GM19099 (cell line): ENCODE measurements around the gene CD300LF.

ENCODE experiments used
- POLR2A ChIP-seq: IDR thresholded peaks from 3 replicates; pipeline ENCODE4 v1.6.1; 2011; ENCODE audit warnings: low read depth; ENCODE audit not compliant: insufficient read length; ENCODE audit errors: extremely low read depth

Gene CD300LF

DNA sequence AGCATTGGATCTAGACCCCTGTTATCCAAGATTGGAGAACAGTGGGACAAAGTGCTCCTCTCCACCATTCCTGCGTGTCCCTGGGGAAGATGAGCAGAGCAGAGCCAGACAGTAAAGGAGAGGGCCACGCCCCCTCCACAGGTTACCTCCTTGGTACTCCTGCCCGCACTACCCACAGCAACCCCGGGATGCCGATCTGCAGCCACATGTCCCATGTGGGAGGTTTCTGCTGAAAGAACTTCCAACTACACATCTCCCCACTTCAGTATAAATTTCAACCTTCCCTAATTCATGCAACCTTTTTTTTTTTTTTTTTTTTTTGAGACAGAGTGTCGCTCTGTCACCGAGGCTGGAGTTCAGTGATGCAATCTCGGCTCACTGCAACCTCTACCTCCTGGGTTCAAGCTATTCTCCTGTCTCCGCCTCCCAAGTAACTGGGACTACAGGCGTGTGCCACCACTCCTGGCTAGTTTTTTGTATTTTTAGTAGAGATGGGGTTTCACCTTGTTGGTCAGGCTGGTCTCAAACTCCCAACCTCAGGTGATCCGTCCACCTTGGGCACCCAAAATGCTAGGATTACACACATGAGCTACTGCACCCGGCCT is 26.6 kb upstream of the CD300LF start:
- no peak for TF ChIP-seq POLR2A

DNA sequence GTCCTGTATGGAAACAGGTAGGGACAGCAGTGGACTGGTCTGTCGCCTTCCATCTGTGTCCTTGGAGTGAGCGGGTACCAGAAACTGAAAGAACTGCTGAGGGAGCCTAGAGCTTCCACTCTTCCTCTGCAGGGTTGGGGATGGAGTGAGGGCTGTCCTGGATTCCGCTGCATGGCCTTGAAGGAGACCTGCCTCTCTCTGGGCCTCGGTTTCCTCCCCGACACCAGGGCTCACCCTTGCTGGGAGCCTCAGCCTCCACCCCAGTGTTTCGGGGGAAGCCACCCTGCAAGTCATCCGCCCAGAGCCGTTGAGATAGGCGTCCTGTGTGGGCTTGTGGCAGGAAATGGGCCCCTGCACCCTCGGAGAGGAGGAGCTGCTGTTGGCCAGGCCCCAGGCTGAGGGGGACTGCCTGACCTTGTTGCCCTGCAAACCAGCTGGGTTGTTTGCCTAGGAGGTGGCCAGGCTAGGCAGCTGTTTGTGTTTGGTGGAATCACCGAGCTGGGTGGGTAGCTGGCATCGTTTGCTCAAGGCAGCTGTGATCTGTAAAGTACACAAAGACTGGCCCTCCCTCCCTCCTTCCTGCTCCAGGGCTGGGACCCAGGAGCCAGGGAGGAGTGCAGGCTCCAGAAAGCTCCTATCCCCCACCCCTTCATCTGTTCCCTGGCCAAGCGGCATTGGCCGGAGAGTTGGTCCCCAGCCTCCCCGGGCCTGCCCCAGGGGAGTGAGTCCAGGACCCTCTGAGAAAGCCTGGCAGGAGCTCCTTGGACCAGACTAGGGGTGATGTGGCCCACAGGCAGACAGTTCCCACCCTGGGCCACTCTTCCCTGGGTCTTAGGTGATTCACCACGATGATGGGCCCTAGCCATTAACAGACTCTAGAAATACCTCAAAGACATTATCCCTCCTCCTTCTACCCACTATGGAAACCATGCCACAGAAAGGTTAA is 25.6 kb upstream of the CD300LF start:
- TF ChIP-seq POLR2A = peak; percentile 49

DNA sequence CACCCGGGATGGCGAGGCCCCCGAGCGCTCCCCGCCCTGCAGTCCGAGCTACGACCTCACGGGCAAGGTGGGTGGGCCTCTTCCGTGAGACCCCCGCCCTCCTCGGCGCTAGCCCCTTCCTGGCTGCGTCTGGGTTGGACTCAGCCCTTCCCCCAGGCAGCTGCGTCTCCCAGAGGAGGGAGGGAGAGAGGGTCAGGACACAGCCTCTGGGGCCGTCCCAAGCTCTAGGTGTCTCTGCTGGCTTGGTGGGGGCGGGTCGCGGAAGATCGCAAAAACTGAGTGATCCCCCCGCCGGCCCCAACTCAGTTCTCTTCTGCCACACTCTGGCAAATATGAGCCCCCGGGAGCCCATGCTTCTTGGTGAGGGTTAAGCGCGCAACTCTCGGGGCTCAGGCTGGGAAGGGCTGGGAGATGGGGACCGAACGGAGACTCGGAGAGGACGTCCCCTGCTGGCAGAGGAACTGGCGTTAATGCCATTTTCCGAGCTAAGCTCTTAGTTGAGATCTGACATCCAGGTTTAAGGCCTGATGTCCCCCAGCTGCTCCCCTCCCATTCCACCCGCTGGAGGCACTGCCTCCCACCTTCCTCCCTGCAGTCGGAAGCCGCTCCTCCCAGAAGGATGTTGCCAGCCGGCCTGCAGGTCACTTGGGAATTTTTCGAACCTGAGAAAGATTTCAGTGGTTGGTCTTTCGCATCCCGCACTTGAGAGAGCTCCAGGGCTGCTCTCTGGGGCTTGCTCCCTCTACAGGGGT is 24.8 kb upstream of the CD300LF start:
- TF ChIP-seq POLR2A = no peak

DNA sequence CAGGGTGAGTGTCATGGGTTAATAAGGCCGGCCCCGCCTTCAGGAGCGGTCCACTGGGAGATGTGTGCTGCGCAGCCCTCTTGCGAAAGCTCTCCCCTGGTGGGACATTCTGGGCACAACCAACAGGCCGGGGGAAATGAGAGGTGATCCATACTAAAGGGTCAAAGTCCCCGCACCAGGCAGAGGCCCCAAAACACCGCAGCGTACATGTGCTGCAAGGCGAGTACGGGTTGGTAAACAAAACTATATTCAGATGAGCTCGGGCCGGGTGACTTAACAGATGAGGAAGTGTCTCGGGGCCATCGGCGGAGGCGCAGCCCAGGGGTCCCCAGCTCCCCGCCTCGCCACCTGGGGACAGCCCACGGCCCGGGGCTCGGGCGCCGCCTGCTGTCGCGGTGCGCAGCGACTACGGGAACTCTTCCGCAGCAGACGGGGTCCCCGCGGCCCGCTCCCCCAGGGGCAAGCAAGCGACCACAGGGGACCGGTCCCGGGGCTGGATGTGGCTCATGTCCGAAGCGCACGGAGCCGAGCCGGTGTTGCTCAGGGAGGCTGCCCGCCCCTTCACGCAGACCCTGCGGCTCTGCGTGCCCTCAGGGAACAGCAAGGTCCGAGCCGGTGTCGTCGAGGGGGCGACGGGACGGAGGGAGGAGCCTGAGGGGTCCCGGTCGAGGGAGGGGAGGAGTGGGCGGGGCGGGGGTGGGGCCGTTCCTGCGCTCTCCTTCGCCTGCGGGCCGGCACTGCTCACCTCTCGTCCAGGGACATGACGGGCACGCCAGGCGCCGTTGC is 24.0 kb upstream of the CD300LF start, which contains the start of gene RAB37:
Gene RAB37, plus strand, starts transcription at position 744 of the 786 bp plus-strand sequence. Its CDS starts 17 bp downstream, at position 761.
- no peak for TF ChIP-seq POLR2A

DNA sequence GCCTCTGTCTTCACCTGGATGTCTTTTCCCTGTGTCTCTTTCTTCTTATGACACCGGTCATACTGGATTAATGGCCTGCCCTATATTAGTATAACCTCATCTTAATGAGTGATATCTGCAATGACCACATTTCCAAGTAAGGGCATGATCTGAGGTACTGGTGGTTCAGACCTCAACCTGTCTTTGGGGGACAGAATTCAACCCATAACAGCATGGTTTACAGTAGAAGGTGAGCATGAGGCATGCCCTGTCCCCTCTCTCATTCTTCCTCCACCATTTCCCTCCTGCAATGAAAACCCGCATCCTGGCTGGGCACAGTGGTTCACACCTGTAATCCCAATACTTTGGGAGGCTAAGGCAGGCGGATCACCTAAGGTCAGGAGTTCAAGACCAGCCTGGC is 21.5 kb upstream of the CD300LF start:
- TF ChIP-seq POLR2A = no peak

DNA sequence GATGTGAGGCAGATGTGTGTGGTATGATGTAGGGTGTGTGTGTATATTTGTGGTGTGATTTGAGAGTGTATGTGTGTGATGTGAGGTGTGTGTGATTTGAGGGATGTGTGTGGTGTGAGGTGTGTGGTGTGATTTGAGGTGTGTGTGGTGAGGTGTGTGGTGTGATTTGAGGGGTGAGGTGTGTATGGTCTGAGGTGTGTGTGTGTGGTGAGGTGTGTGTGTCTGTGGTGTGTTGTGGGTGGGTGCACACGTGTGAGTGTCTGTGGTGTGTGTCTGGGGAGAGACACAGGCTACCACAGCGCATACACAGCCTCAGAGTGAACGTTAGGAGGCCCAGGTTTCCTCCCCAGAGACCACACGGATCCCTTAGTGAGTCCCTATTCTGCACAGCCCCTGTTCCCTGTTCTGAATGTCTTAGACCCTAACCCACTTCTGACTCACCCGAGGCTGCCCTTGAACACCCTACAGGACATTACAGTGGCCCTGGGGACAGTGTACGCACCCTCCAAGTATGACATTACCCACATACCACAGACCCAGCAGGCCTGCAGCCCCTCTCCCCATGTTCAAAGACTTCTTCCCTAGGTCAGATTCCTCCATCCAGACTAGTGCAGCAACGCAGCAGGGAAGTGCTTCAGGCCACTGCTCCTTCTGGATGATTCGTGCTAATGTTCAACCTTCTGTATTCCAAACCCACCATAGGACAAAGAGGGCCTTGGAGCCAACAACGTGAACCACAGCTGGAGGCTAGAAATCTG is 20.8 kb upstream of the CD300LF start:
- no peak for TF ChIP-seq POLR2A

DNA sequence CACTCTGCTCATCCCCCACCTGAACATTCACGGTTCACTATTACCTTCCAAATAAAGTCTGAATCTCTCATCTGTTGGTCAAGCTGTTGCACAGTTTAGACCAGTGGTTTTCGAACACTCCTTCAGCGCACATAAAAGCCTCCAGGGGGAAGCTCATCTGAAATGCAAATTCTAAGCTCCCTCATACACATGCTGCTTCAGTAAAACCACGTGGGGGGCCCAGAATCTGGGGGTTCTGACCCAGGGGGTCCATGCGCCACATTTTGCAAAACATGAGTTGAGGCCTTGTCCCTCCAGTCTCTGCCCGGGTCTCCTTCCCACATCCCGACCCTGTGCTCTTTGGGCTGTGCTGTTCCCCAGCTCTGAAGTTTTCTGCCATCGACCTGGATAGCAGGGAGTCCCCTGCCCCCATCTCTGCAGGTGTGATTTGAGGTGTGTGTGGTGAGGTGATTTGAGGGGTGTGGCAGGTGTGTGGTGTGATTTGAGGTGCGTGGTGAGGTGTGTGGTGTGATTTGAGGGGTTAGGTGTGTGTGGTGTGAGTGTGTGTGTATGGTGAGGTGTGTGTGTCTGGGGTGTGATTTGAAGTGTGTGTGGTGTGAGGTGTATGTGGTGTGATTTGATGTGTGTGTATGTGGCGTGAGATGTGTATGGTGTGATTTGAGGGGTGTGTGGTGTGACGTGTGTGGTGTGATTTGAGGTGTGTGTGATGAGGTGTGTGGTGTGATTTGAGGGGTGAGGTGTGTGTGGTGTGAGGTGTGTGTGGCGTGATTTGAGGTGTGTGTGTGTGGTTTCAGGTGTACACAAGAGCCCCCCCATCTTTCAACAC is 19.5 kb upstream of the CD300LF start:
- TF ChIP-seq POLR2A = no peak

DNA sequence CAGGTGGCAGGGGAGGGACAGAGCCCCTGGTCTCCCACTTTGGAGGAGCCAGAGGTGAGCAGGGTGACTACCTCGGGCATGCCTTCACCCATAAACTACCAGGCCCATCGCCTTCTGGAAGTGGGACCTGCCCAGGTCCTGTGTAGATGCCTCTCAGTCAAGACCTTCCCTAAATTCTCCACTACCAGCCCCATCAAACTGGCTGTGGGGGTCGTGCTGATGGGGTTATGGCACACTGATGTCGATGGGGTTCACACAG is 18.6 kb upstream of the CD300LF start:
- TF ChIP-seq POLR2A = no peak

DNA sequence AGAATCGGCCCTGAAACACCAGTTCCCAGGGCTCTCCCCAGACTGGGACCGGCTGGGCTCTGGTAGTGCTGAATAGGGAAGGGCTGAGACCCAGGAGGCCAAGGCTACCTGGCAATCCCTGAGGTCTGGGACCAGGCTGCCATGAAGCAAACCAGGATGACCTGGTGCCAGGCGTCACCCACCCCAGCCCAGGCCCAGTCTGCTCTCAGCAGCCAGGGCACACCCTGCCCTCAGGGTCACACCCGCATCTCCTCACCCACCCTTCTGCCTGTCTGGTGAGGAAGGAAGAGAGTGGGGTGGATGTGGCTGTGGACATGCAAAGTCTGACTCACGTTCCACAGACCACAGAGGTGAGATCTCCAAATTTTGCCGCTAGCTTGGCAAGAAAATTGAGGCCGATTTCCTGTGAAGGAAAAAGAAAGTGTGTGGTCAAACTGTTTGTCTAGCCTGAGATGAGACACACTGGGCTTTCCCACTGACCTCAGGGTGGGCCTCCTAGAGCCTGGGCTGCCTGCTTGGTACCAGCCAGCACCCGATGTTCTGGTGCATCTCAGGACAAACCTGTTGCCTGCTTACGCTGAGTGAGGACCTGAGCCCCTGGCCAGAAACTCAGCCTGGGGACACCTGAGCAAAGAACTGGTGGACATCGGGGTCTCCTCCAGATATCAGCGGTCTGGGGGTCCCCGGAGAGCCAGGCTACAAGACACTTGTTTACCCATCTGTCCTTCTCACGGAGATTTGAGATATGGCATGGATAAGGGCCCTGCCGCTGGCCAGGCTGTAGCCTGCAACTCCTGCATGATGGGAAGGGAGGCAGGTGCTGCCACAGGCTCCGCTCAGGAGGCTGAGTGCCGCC is 18.0 kb upstream of the CD300LF start:
- TF ChIP-seq POLR2A = no peak

DNA sequence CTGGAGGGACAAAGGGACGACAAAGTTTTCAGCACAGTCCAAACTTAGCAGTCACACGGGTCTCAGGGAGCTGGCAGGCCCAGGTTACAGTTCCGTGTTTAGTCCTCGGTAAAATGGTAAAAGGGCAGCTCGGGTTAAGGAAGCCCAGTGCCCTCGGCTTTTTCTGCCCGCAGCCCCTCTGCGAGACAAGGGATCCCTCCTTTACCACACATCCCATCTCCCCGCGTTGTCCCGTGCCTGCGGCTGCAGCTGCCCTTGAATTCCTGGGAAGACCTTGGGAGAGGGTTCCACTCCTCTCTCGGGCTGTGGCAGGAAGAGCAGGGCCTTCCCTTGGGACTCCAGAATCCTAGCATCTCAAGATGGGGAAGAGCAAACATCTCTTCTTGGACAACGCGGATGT is 17.1 kb upstream of the CD300LF start:
- TF ChIP-seq POLR2A = no peak

DNA sequence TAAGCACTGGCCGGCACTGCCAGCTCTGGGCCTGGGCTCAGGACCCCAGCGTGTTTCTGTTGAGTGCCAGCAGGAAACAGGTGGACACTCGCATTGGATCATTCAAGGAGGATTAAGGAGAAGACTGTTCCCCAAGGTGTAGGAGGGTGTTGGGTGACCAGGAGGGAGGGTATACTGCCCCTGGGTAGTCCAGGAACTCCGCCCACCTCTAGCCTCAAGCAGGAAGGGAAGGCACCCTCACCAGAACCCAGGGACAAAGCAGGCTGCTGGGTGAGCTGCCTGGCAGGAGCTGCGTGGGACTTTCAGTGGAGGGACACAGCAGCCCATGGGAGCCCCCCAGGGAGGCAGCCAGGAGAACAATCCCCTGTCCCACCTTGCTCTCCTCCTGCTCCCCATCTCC is 16.6 kb upstream of the CD300LF start:
- no peak for TF ChIP-seq POLR2A

DNA sequence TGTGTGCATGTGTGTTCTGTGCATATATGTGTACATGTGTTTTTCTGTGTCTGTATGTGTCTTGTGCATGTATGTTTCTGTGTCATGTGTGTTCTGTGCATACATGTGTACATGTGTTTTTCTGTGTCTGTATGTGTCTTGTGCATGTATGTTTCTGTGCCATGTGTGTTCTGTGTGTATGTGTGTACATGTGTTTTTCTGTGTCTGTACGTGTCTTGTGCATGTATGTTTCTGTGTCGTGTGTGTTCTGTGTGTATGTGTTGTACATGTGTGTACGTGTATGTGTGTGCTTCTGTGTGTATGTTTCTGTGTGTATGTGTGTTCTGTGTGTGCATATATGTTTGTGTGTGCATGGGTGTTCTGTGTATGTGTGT is 16.0 kb upstream of the CD300LF start:
- no peak for TF ChIP-seq POLR2A
